C4-2B (cell line): ENCODE results near the gene GRK6.

ENCODE experiments used
- H3K27ac ChIP-seq: fragments of 450-650 bp; 2 replicates; pipeline ENCODE4 v1.5.1; 2017
- CTCF ChIP-seq: fragments of 450-650 bp; conservative IDR thresholded peaks from 2 replicates; pipeline ENCODE4 v1.5.1; 2017; ENCODE audit warnings: mild to moderate bottlenecking
- ZFX ChIP-seq: fragments of 450-650 bp; IDR thresholded peaks from 2 replicates; pipeline ENCODE4 v1.6.1; 2017

The GRK6 gene

DNA sequence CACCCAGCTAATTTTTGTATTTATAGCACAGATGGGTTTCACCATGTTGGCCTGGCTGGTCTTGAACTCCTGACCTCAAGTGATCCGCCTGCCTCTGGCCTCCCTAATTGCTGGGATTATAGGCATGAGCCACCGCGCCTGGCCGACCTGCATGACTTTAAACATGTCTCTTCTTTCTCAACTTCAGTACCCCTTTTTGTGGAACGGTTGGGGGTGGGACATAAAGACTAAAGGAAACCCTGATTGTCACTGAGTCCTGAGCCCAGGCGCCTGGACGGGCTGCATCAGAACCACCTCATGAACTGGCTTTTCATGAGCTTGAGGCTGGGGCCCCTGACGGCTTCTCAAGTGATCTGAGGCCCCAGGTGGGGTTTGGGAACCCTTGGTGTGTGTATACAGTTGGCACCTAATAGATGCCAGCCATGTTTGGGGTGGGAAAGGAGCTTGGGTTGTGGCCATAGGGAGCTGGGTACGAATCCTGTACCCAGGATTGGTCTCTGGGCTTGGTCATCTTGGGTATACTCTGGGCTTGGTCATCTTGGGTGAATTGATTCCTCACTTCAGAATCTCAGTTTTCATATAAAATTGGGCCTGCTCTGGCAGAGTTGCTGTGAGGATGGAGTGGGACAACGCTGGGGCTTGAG is 2.2 kb downstream of the GRK6 start:
- TF ChIP-seq ZFX (no peak), CTCF (no peak)
- H3K27ac ChIP-seq = no peak overlapping the region; the same call in 1 of the 2 replicates

GRCh38 chr5:177429248-177430040 is 3.0 kb downstream of the GRK6 start:
- TF ChIP-seq ZFX (no peak), CTCF (no peak)
- H3K27ac ChIP-seq = no peak overlapping the region

DNA sequence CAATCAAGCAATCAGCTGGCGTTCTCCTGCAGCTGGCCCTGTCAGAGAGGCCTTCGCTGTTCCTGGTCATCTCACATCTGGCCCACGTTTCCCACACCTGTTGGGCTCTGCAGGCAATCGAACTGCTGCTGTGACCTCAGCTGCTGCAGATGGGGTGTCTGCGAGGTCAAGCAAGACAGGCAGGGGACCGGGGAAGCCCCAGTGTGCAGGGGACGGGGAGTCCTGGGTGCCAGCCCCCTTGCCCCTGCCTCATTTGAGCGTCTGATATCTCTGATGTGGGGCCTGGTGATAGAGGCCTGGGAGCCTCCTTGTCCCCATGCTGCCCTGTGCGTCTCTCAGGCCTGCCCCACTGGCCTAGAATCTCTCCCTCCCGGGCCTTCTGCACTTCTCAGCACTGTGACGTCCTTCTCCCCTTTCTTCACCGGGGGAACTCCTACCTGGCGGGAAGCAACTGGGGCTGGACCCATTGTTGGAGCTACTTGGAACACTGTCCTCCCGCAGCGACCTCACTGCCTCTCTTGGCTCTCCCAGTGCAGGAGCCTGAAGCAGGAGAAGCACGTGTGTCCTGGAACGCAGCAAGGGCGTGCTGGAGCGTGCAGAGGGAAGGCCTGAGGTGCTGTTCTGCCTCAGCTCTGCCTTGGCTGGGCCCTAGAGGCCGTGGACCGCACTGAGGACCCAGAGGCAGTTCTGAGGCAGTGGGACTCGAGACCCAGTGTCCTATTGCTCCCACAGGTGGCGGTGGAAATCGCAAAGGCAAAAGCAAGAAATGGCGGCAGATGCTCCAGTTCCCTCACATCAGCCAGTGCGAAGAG is 3.9 kb downstream of the GRK6 start:
- TF ChIP-seq CTCF (no peak), ZFX (no peak)
- H3K27ac ChIP-seq = no peak overlapping the region

- TF ChIP-seq CTCF (no peak), ZFX (no peak)
- H3K27ac ChIP-seq = no peak overlapping the region
These were observed 4.5 kb downstream of the GRK6 start for GRCh38 chr5:177430972-177431316.

- H3K27ac ChIP-seq = no peak overlapping the region
- TF ChIP-seq CTCF = no peak
- TF ChIP-seq ZFX = no peak
These were observed 5.1 kb downstream of the GRK6 start for GRCh38 chr5:177431317-177432142.

- no peak overlapping the region for H3K27ac ChIP-seq
These were observed 5.8 kb downstream of the GRK6 start for GRCh38 chr5:177432143-177432838.

More at GRCh38 chr5:177432143-177432838, 5.8 kb downstream of the GRK6 start:
- TF ChIP-seq CTCF (no peak), ZFX (no peak)
